HCT116 (cell line): ENCODE data around the gene AAK1. TPM values are rescaled to one million over a fixed set of nuclear protein-coding genes. Genes with fewer than 3 reads are reported as not detected.

Experiments used
- ATAC-seq: fragments of 200-7000 bp; cut with Tn5 transposase; 2 replicates; pipeline ENCODE4 v1.9.1; 2020; ENCODE audit warnings: mild to moderate bottlenecking, moderate library complexity
- BruUV-seq: library from RNA; stranded (reverse); fragments of 400-500 nt; replicated peaks from 2 replicates; lab custom pipeline; 2021; lab: Mats Ljungman, UMichigan
- CTCF ChIA-PET: fragments of 300-600 bp; sonication (Branson Sonifier 250); formaldehyde crosslinking; loops from one replicate; lab custom pipeline; 2021; ENCODE audit warnings: antibody characterized with exemption; lab: Charles Lee
- POLR2A ChIA-PET: fragments of 300-600, 350-600 bp; sonication (Branson Sonifier 250); formaldehyde crosslinking; loops from one replicate; lab custom pipeline; 2021; ENCODE audit warnings: antibody characterized with exemption; lab: Charles Lee
- RAD21 ChIA-PET, 2 experiments: fragments of 300-600 bp; sonication (Branson Sonifier 250); formaldehyde crosslinking; loops; one replicate each; lab custom pipeline; 2023; ENCODE audit warnings: low total read pairs in 2 of 2; ENCODE audit not compliant: uncharacterized antibody in 2 of 2, unreplicated experiment in 2 of 2, low non-redundant PET in 1 of 2; lab: Charles Lee
- DNase-seq: peaks from one replicate; pipeline ENCODE4 v3.0.0-alpha.2; 2010; ENCODE audit warnings: low read depth, low spot score
- H2AFZ ChIP-seq: fragments of 200-600 bp; shearing (Covaris generic), sonication (generic); 2 replicates; pipeline ENCODE4 v1.6.1; 2017; ENCODE audit warnings: low read depth, mixed run types, mixed read lengths, antibody characterized with exemption, low read length; ENCODE audit not compliant: poor library complexity, severe bottlenecking
- H3K27ac ChIP-seq: 2 replicates; pipeline ENCODE4 v1.5.1; 2012; ENCODE audit warnings: low read depth, low read length
- H3K27me3 ChIP-seq: fragments of 200-600 bp; sonication (generic); 2 replicates; pipeline ENCODE4 v1.6.1; 2016; ENCODE audit warnings: mixed run types, low read length, mixed read lengths; ENCODE audit not compliant: insufficient read depth
- H3K36me3 ChIP-seq, 2 experiments: fragments of 200-500 bp in 1 of 2; fragments of 200-600 bp in 1 of 2; sonication (Bioruptor generic) in 1 of 2; sonication (generic) in 1 of 2; 2 replicates each; pipeline versions ENCODE4 v1.5.1 to v1.6.1; 2014 to 2016; ENCODE audit warnings: low read length in 2 of 2, inconsistent platforms in 1 of 2, mixed read lengths in 1 of 2, mixed run types in 1 of 2; ENCODE audit not compliant: insufficient read depth in 2 of 2, control insufficient read depth in 1 of 2
- H3K4me1 ChIP-seq, 2 experiments: fragments of 200-600 bp in 1 of 2; sonication (generic) in 1 of 2; 2 replicates each; pipeline versions ENCODE4 v1.5.1 to v1.6.1; 2012 to 2017; ENCODE audit warnings: low read length in 2 of 2, inconsistent platforms in 1 of 2, mild to moderate bottlenecking in 1 of 2, mixed read lengths in 1 of 2, mixed run types in 1 of 2, moderate library complexity in 1 of 2; ENCODE audit not compliant: insufficient read depth in 2 of 2, control insufficient read depth in 1 of 2
- H3K4me2 ChIP-seq: fragments of 200-600 bp; sonication (generic); 2 replicates; pipeline ENCODE4 v1.6.1; 2017; ENCODE audit warnings: mixed run types, low read length, mixed read lengths
- H3K4me3 ChIP-seq, 2 experiments: fragments of 200-600 bp in 1 of 2; sonication (generic) in 1 of 2; replicated peaks in 1 of 2; 2 replicates each; pipeline ENCODE4 v1.5.1; 2011 to 2016; ENCODE audit warnings: low read length in 2 of 2, control low read depth in 1 of 2, low read depth in 1 of 2, mild to moderate bottlenecking in 1 of 2, mixed read lengths in 1 of 2, mixed run types in 1 of 2
- H3K79me2 ChIP-seq: fragments of 200-600 bp; sonication (generic); 2 replicates; pipeline ENCODE4 v1.6.1; 2017; ENCODE audit warnings: mild to moderate bottlenecking, mixed run types, low read length, moderate library complexity, mixed read lengths; ENCODE audit not compliant: insufficient read depth
- H3K9ac ChIP-seq: fragments of 200-600 bp; sonication (generic); 2 replicates; pipeline ENCODE4 v1.6.1; 2016; ENCODE audit warnings: low read length, mixed read lengths
- H3K9me2 ChIP-seq: fragments of 200-600 bp; sonication (generic), shearing (Covaris generic); 2 replicates; pipeline ENCODE4 v1.6.1; 2017; ENCODE audit warnings: mixed run types, mild to moderate bottlenecking, moderate library complexity; ENCODE audit not compliant: insufficient read depth
- H3K9me3 ChIP-seq, 2 experiments: fragments of 200-500 bp in 1 of 2; fragments of 200-600 bp in 1 of 2; sonication (Bioruptor generic) in 1 of 2; sonication (generic) in 1 of 2; 2 replicates each; pipeline ENCODE4 v1.6.1; 2014 to 2017; ENCODE audit warnings: low read length in 2 of 2, mixed read lengths in 2 of 2, inconsistent platforms in 1 of 2, low read depth in 1 of 2, mild to moderate bottlenecking in 1 of 2, mixed run types in 1 of 2, moderate library complexity in 1 of 2; ENCODE audit not compliant: control insufficient read depth in 1 of 2, insufficient read depth in 1 of 2
- H4K20me1 ChIP-seq: fragments of 200-600 bp; sonication (generic), shearing (Covaris generic); 2 replicates; pipeline ENCODE4 v1.6.1; 2017; ENCODE audit warnings: mixed run types, mild to moderate bottlenecking, moderate library complexity; ENCODE audit not compliant: insufficient read depth
- ATF3 ChIP-seq: IDR thresholded peaks from 2 replicates; pipeline ENCODE4 v1.6.1; 2012
- CEBPB ChIP-seq: IDR thresholded peaks from 2 replicates; pipeline ENCODE4 v1.6.1; 2012; ENCODE audit warnings: low read depth
- EGR1 ChIP-seq: IDR thresholded peaks from 2 replicates; pipeline ENCODE4 v1.6.1; 2012; ENCODE audit warnings: low read depth
- POLR2A ChIP-seq: IDR thresholded peaks from 2 replicates; pipeline ENCODE4 v1.7.0; 2011; ENCODE audit warnings: borderline replicate concordance; ENCODE audit not compliant: insufficient read depth, insufficient read length; ENCODE audit errors: extremely low read depth
- POLR2AphosphoS5 ChIP-seq: IDR thresholded peaks from 2 replicates; pipeline ENCODE4 v1.6.1; 2011; ENCODE audit warnings: mild to moderate bottlenecking, low read depth, low read length, moderate library complexity
- REST ChIP-seq: IDR thresholded peaks from 2 replicates; pipeline ENCODE4 v1.6.1; 2012; ENCODE audit warnings: low read depth
- SIN3A ChIP-seq: IDR thresholded peaks from 2 replicates; pipeline ENCODE4 v1.6.1; 2012; ENCODE audit warnings: low read depth
- SP1 ChIP-seq: IDR thresholded peaks from 2 replicates; pipeline ENCODE4 v1.6.1; 2012; ENCODE audit warnings: low read depth
- YY1 ChIP-seq: IDR thresholded peaks from 2 replicates; pipeline ENCODE4 v1.6.1; 2011; ENCODE audit warnings: low read length, low read depth, moderate library complexity, mild to moderate bottlenecking; ENCODE audit not compliant: insufficient replicate concordance; ENCODE audit errors: extremely low read depth
- ZFX ChIP-seq: fragments of 450-650 bp; IDR thresholded peaks from 2 replicates; pipeline ENCODE4 v1.6.1; 2017
- ZNF274 ChIP-seq: fragments of 200-500 bp; sonication (Bioruptor generic); IDR thresholded peaks from 2 replicates; pipeline ENCODE4 v1.6.1; 2014; ENCODE audit warnings: mild to moderate bottlenecking, low read depth, low read length, inconsistent platforms
- intact Hi-C: fragments of 100-400 bp; cut with micrococcal nuclease; formaldehyde crosslinking; loops from 2 replicates; pipeline ENCODE4 v1.10.0; 2022
- total RNA-seq: library from RNA; stranded (reverse); gene quantifications from one replicate; pipeline ENCODE4 v1.2.1, GENCODE V29; 2021; ENCODE audit not compliant: unreplicated experiment
- TF ChIP-seq, protein P1 (sequence below): IDR thresholded peaks from 2 replicates; pipeline ENCODE4 v1.6.1; 2012

Gene AAK1
- total RNA-seq, 1 experiment from 2014 or later: 32.0 TPM

DNA sequence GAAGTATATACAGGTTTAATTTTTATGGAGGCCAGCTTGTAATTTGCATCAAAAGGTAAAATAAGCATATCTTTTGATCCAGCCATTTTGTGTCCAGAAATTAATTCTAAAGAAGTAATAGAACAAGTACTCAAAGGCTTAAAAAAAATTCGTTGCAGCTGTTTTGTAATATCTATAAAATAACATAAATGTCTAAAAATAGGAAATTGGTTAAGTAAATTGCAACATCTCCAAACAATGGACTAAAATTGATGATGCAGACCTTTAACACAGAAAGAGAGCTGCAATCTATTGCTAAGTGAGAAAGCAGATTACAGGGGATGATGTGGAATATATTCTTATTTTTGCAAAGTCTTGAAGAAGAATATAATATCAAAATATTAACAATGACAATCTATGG is 19.4 kb downstream of the AAK1 start:
- H2AFZ ChIP-seq: no peak overlapping the region
- H4K20me1 ChIP-seq: no peaks in the 10 kb centered on the region
- no peak overlapping the region for H3K9ac ChIP-seq
- no peaks in the 10 kb centered on the region for H3K79me2 ChIP-seq
- H3K4me3 ChIP-seq: no peak overlapping the region
- H3K27me3 ChIP-seq: no peaks in the 10 kb centered on the region
- no peaks in the 10 kb centered on the region for H3K36me3 ChIP-seq
- peaks cover 0 to 9% of the 10 kb centered on the region in 2 experiments; a peak in 2 of 4 replicates for H3K4me1 ChIP-seq
- intact Hi-C loops: no loop called here
- H3K9me2 ChIP-seq: no peaks in the 10 kb centered on the region
- H3K9me3 ChIP-seq: no peaks in the 10 kb centered on the region
- CTCF ChIA-PET: no interaction called here
- POLR2A ChIA-PET: no interaction called here
- TF ChIP-seq ATF3 (no peak), SIN3A (no peak), YY1 (no peak), EGR1 (no peak), CEBPB (no peak), REST (no peak), SP1 (no peak), ZFX (no peak), POLR2A (no peak), POLR2AphosphoS5 (no peak), ZNF274 (no peak)
- TF ChIP-seq, protein P1, sequence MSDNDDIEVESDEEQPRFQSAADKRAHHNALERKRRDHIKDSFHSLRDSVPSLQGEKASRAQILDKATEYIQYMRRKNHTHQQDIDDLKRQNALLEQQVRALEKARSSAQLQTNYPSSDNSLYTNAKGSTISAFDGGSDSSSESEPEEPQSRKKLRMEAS: no peak
- ATAC-seq (no peak), DNase-seq (no peak)
- H3K4me2 ChIP-seq: no peak overlapping the region
- RAD21 ChIA-PET: no interaction called here
- no peak overlapping the region for H3K27ac ChIP-seq
- BruUV-seq: no TSS peak
